Skeletal muscle satellite cell (primary cell): ENCODE data around the gene SLC22A14. TPM values are rescaled to one million over a fixed set of nuclear protein-coding genes. Genes with fewer than 3 reads are reported as not detected.
"Not testable (repeated sequence)": the region's sequence is repeated elsewhere in the genome, so short reads cannot be mapped to it uniquely, and the experiment has no call there.

Source experiments
- H3K27me3 ChIP-seq: 2 replicates; pipeline ENCODE4 v1.7.0; 2013; ENCODE audit warnings: low read length; ENCODE audit not compliant: control insufficient read depth, insufficient read depth
- H3K36me3 ChIP-seq: 2 replicates; pipeline ENCODE4 v1.7.0; 2013; ENCODE audit warnings: mild to moderate bottlenecking, control low read depth, low read length; ENCODE audit not compliant: insufficient read depth
- H3K4me1 ChIP-seq: 2 replicates; pipeline ENCODE4 v1.7.0; 2013; ENCODE audit warnings: low read length; ENCODE audit not compliant: control insufficient read depth, insufficient read depth
- H3K4me2 ChIP-seq: 2 replicates; pipeline ENCODE4 v1.7.0; 2013; ENCODE audit warnings: mild to moderate bottlenecking, low read length
- H3K4me3 ChIP-seq: 2 replicates; pipeline ENCODE4 v1.7.0; 2013; ENCODE audit warnings: low read length
- H3K9ac ChIP-seq: 2 replicates; pipeline ENCODE4 v1.7.0; 2013; ENCODE audit warnings: mild to moderate bottlenecking, low read depth, low read length, moderate library complexity
- H3K9me3 ChIP-seq: replicated peaks from 2 replicates; pipeline ENCODE4 v1.7.0; 2013; ENCODE audit warnings: mild to moderate bottlenecking, control low read depth, low read length
- total RNA-seq: library from RNA; depleted of rRNA; stranded (reverse); fragments of >200 nt; gene quantifications from 2 replicates; pipeline ENCODE4 v1.2.3, GENCODE V29; 2012; rRNA removed

Gene SLC22A14, protein sequence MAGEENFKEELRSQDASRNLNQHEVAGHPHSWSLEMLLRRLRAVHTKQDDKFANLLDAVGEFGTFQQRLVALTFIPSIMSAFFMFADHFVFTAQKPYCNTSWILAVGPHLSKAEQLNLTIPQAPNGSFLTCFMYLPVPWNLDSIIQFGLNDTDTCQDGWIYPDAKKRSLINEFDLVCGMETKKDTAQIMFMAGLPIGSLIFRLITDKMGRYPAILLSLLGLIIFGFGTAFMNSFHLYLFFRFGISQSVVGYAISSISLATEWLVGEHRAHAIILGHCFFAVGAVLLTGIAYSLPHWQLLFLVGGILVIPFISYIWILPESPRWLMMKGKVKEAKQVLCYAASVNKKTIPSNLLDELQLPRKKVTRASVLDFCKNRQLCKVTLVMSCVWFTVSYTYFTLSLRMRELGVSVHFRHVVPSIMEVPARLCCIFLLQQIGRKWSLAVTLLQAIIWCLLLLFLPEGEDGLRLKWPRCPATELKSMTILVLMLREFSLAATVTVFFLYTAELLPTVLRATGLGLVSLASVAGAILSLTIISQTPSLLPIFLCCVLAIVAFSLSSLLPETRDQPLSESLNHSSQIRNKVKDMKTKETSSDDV
- total RNA-seq: under 0.01 and 0.25 TPM in 2 replicates

- H3K9ac ChIP-seq: no peak within 1 kb of the TSS
- no peak within 1 kb of the TSS for H3K4me3 ChIP-seq
- no peaks in the 10 kb centered on the region for H3K27me3 ChIP-seq
- peaks cover 13% of the 10 kb centered on the region for H3K36me3 ChIP-seq
- H3K4me2 ChIP-seq: no peak within 1 kb of the TSS
- H3K4me1 ChIP-seq: no peaks in the 10 kb centered on the region
- H3K9me3 ChIP-seq: no peaks in the 10 kb centered on the region
Observed at GRCh38 chr3:38281895-38282686, at the start of gene SLC22A14. SLC22A14 (plus strand) TSS chr3:38282294; CDS start chr3:38306027, 23,733 bp downstream.

GRCh38 chr3:38232701-38233100, 49.4 kb upstream of the SLC22A14 start:
- Histone ChIP-seq H3K4me1 (peaks cover 15% of the 10 kb centered on the region), H3K27me3 (no peaks in the 10 kb centered on the region), H3K36me3 (peaks cover 66% of the 10 kb centered on the region), H3K4me2 (no peak overlapping the region), H3K9ac (no peak overlapping the region), H3K4me3 (no peak overlapping the region), H3K9me3 (no peaks in the 10 kb centered on the region)

DNA sequence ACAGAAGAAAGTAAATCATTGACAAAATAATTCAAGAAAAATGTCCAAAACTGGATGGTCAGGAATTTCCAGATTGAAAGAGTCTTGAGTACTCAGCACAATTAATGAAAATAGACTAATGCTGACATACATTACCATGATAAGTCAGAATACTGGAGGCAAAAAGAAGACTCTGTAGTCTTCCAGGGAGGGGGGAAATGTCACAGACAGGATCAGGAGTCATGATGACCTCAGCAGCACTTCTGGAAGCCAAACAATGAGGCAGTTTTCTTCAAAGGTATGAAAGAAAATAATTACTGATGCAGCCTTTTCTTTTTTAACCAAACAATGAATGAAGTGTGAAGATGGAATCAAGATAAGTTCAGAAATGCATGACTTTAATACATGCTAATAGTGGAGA, 46.6 kb upstream of the SLC22A14 start:
- no peak overlapping the region for H3K9ac ChIP-seq
- H3K27me3 ChIP-seq: no peaks in the 10 kb centered on the region
- no peak overlapping the region for H3K4me2 ChIP-seq
- no peak overlapping the region for H3K4me3 ChIP-seq
- no peaks in the 10 kb centered on the region for H3K9me3 ChIP-seq
- H3K4me1 ChIP-seq: no peaks in the 10 kb centered on the region
- peaks cover 72% of the 10 kb centered on the region for H3K36me3 ChIP-seq

GRCh38 chr3:38238416-38239008, 43.6 kb upstream of the SLC22A14 start:
- Histone ChIP-seq H3K4me3 (no peak overlapping the region), H3K4me2 (no peak overlapping the region), H3K27me3 (no peaks in the 10 kb centered on the region), H3K9ac (no peak overlapping the region), H3K36me3 (peaks cover 65% of the 10 kb centered on the region), H3K4me1 (no peaks in the 10 kb centered on the region), H3K9me3 (no peaks in the 10 kb centered on the region)

DNA sequence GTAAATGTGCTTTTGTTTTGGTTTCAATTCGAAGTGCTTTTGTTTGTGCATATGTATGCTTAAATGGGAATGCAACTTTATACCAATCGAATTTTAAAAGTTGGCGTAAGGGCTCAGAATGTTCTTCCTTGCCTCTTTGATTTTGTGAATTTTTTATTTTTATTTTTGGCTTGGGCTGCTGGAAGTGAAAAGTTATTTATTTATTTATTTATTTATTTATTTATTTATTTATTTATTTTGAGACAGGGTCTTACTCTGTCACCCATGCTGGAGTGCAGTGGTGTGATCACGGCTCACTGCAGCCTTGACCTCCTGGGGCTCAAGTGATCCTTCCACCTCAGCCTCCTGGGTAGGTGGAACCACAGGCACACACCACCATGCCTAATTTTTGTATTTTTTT, 39.3 kb upstream of the SLC22A14 start:
- peaks cover 11% of the 10 kb centered on the region for H3K4me1 ChIP-seq
- not testable (repeated sequence) for H3K9me3 ChIP-seq, H3K4me3 ChIP-seq, H3K9ac ChIP-seq, H3K4me2 ChIP-seq, H3K27me3 ChIP-seq
- H3K36me3 ChIP-seq: peaks cover 54% of the 10 kb centered on the region

- no peak overlapping the region for H3K4me3 ChIP-seq
- H3K4me2 ChIP-seq: no peak overlapping the region
- H3K4me1 ChIP-seq: peaks cover 15% of the 10 kb centered on the region
- no peak overlapping the region for H3K9ac ChIP-seq
- H3K9me3 ChIP-seq: no peaks in the 10 kb centered on the region
- H3K36me3 ChIP-seq: peaks cover 67% of the 10 kb centered on the region
- no peaks in the 10 kb centered on the region for H3K27me3 ChIP-seq
Observed at GRCh38 chr3:38245930-38246329, 36.2 kb upstream of the SLC22A14 start.

DNA sequence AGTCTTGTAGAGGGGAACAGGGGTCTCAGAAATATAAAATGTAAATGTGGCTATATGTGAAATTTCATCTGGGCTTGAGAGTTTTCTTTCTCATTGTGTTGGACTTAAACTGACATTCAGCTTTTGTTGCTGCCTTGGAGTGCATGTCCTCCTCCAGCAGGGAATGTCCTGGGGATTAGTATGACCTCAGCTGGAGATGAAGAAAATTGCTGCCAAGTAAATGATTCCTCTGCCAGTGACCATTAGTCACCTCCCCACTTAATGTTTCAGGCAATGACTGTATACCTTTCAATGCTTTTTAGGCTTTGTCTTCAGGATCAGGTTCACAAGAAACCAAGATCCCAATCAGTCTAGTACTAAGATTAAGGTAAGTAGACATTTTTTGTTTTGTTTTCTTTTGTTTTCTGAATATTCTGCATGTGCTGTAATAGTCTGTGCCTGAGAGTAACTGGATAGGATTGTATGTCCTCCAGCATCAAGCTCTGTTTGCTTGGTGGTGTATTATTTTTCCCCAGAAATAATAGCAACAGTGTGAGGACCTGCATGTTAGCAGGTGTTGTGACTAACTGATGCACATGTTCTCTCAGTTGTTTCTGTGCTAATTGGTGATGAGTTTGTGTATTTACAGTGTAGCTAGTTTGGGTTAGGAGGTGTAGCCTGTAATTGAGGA, 34.6 kb upstream of the SLC22A14 start:
- Histone ChIP-seq H3K4me3 (no peak overlapping the region), H3K4me1 (peaks cover 15% of the 10 kb centered on the region), H3K36me3 (peaks cover 75% of the 10 kb centered on the region), H3K9ac (no peak overlapping the region), H3K9me3 (no peaks in the 10 kb centered on the region), H3K4me2 (no peak overlapping the region), H3K27me3 (no peaks in the 10 kb centered on the region)

DNA sequence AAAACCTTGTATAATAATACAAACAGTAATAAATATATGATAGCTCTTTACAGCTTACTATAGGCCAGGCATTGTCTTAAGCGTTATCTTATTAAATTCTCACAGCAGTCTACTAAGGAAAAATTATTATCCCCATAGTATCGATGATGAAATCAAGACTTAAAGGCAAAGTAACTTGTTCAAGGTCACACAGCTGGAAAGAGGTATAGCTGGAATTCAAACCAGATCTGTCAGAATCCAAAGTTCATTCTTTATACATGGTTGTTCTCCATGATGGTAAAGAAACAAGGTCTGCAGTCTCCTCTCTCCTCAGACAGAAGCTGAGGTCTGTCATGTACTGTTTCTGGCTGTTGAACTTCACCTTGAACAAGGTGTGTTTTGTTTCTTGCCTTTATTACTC, 31.9 kb upstream of the SLC22A14 start:
- Histone ChIP-seq H3K4me1 (peaks cover 15% of the 10 kb centered on the region), H3K36me3 (peaks cover 86% of the 10 kb centered on the region), H3K9ac (no peak overlapping the region), H3K27me3 (no peaks in the 10 kb centered on the region), H3K9me3 (no peaks in the 10 kb centered on the region), H3K4me3 (no peak overlapping the region), H3K4me2 (no peak overlapping the region)

- Histone ChIP-seq H3K4me1 (peaks cover 15% of the 10 kb centered on the region), H3K36me3 (peaks cover 91% of the 10 kb centered on the region), H3K9me3 (no peaks in the 10 kb centered on the region), H3K4me3 (no peak overlapping the region), H3K9ac (no peak overlapping the region), H3K4me2 (no peak overlapping the region), H3K27me3 (no peaks in the 10 kb centered on the region)
Observed at GRCh38 chr3:38251197-38251596, 30.9 kb upstream of the SLC22A14 start.

- Histone ChIP-seq H3K4me1 (no peaks in the 10 kb centered on the region), H3K9me3 (no peaks in the 10 kb centered on the region), H3K4me2 (no peak overlapping the region), H3K4me3 (no peak overlapping the region), H3K36me3 (peaks cover 79% of the 10 kb centered on the region), H3K9ac (no peak overlapping the region), H3K27me3 (no peaks in the 10 kb centered on the region)
Observed at GRCh38 chr3:38253704-38254103, 28.4 kb upstream of the SLC22A14 start.

- Histone ChIP-seq H3K4me2 (no peak overlapping the region), H3K9ac (no peak overlapping the region), H3K36me3 (peaks cover 67% of the 10 kb centered on the region)
Observed at GRCh38 chr3:38254872-38255271, 27.2 kb upstream of the SLC22A14 start.

More at GRCh38 chr3:38254872-38255271, 27.2 kb upstream of the SLC22A14 start:
- Histone ChIP-seq H3K9me3 (no peaks in the 10 kb centered on the region), H3K27me3 (no peaks in the 10 kb centered on the region), H3K4me3 (no peak overlapping the region), H3K4me1 (no peaks in the 10 kb centered on the region)
